OCI-LY1 (cell line): ENCODE results near the gene TGM5.

Experiments used
- H2AFZ ChIP-seq: fragments of 200-600 bp; sonication (generic), shearing (Covaris generic); 2 replicates; pipeline ENCODE4 v1.6.0; 2014; ENCODE audit warnings: antibody characterized with exemption, mild to moderate bottlenecking, low read length
- H3F3A ChIP-seq: fragments of 200-600 bp; sonication (generic), shearing (Covaris generic); 2 replicates; pipeline ENCODE4 v1.6.0; 2014; ENCODE audit warnings: mild to moderate bottlenecking, antibody characterized with exemption, low read length, moderate library complexity; ENCODE audit not compliant: insufficient read depth
- H3K27ac ChIP-seq: fragments of 200-600 bp; sonication (generic); 2 replicates; pipeline ENCODE4 v1.5.1; 2014; ENCODE audit warnings: low read length, mixed run types, mild to moderate bottlenecking, low read depth; ENCODE audit not compliant: poor library complexity, severe bottlenecking
- H3K27me3 ChIP-seq: fragments of 200-600 bp; sonication (generic); 2 replicates; pipeline ENCODE4 v1.6.0; 2014; ENCODE audit warnings: antibody characterized with exemption, mild to moderate bottlenecking, low read length, moderate library complexity; ENCODE audit not compliant: insufficient read depth
- H3K36me3 ChIP-seq: fragments of 200-600 bp; sonication (generic); 2 replicates; pipeline ENCODE4 v1.6.1; 2014; ENCODE audit warnings: mild to moderate bottlenecking, antibody characterized with exemption, low read length, moderate library complexity, mixed read lengths; ENCODE audit not compliant: insufficient read depth
- H3K4me1 ChIP-seq: fragments of 200-600 bp; sonication (generic); 2 replicates; pipeline ENCODE4 v1.5.1; 2014; ENCODE audit warnings: mild to moderate bottlenecking, low read length, moderate library complexity; ENCODE audit not compliant: insufficient read depth, severe bottlenecking
- H3K4me2 ChIP-seq: fragments of 200-600 bp; sonication (generic), shearing (Covaris generic); 2 replicates; pipeline ENCODE4 v1.6.1; 2014; ENCODE audit warnings: low read length
- H3K4me3 ChIP-seq: fragments of 200-600 bp; sonication (generic); 2 replicates; pipeline ENCODE4 v1.5.1; 2014; ENCODE audit warnings: low read length, low read depth, mild to moderate bottlenecking, mixed read lengths; ENCODE audit not compliant: poor library complexity, severe bottlenecking
- H3K79me2 ChIP-seq: fragments of 200-600 bp; shearing (Covaris generic); 2 replicates; pipeline ENCODE4 v1.6.1; 2016; ENCODE audit warnings: mixed run types, low read length, mixed read lengths; ENCODE audit not compliant: insufficient read depth
- H3K9ac ChIP-seq: fragments of 200-600 bp; sonication (generic), shearing (Covaris generic); 2 replicates; pipeline ENCODE4 v1.6.1; 2014; ENCODE audit warnings: mild to moderate bottlenecking, low read length, mixed read lengths
- H3K9me2 ChIP-seq: fragments of 200-600 bp; sonication (generic), shearing (Covaris generic); 2 replicates; pipeline ENCODE4 v1.6.1; 2014; ENCODE audit warnings: low read depth, mild to moderate bottlenecking, low read length, mixed read lengths
- H3K9me3 ChIP-seq: fragments of 200-600 bp; shearing (Covaris generic); 2 replicates; pipeline ENCODE4 v1.6.1; 2014; ENCODE audit warnings: low read length, mixed read lengths
- H4K20me1 ChIP-seq: fragments of 200-600 bp; sonication (generic), shearing (Covaris generic); 2 replicates; pipeline ENCODE4 v1.6.0; 2016; ENCODE audit warnings: mild to moderate bottlenecking, low read length; ENCODE audit not compliant: insufficient read depth
- EZH2 ChIP-seq: fragments of 200-600 bp; sonication (generic), shearing (Covaris generic); IDR thresholded peaks from 2 replicates; pipeline ENCODE4 v1.8.0; 2017; ENCODE audit warnings: borderline replicate concordance, mixed run types, mild to moderate bottlenecking, antibody characterized with exemption, low read length, moderate library complexity, mixed read lengths
- TF ChIP-seq, protein P1 (sequence below): fragments of 200-600 bp; sonication (generic), shearing (Covaris generic); IDR thresholded peaks from 2 replicates; pipeline ENCODE4 v1.5.1; 2017; ENCODE audit warnings: mild to moderate bottlenecking, antibody characterized with exemption, low read length, moderate library complexity, mixed read lengths

TGM5 gene

DNA sequence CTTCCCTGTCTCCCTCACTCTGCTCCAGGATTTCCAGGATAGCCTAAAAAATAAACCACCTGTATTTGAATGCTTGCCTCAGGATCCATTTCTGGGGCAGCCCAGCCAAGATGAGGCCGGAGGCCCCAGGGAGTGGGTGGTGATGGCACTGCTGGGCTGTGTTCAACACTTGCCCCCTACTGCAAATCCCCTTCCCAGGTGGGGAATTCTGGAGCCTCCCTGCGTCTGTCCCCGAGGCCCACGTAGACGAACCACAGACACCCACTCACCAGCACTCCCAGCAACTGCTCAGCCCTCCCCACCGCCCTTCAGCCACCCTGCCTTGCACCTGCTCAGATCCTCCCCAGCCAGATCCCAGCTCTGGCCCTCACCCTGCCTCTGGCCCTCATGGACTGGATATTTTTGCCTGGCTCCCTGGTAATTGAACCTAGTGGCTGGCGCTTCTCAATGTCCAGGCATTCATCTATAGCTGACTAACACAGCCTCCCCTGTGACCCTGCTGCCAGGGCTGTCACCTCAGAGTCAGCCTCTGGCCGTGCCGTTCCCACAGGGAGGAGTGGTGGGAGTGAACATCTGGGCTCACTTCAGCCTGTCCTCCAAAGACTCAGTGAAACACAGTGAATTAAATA lies 28.8 kb downstream of the TGM5 start:
- no peak overlapping the region for H3K27ac ChIP-seq
- H3K36me3 ChIP-seq, result no peaks in the 10 kb centered on the region
- no peaks in the 10 kb centered on the region for H4K20me1 ChIP-seq
- H3K9me2 ChIP-seq, result no peaks in the 10 kb centered on the region
- H2AFZ ChIP-seq, result no peak overlapping the region
- no peaks in the 10 kb centered on the region; the same call in 1 of the 2 replicates for H3K27me3 ChIP-seq
- H3F3A ChIP-seq, result no peaks in the 10 kb centered on the region
- no peaks in the 10 kb centered on the region for H3K9me3 ChIP-seq
- H3K79me2 ChIP-seq, result no peaks in the 10 kb centered on the region
- no peak overlapping the region for H3K4me2 ChIP-seq
- TF ChIP-seq, protein P1, sequence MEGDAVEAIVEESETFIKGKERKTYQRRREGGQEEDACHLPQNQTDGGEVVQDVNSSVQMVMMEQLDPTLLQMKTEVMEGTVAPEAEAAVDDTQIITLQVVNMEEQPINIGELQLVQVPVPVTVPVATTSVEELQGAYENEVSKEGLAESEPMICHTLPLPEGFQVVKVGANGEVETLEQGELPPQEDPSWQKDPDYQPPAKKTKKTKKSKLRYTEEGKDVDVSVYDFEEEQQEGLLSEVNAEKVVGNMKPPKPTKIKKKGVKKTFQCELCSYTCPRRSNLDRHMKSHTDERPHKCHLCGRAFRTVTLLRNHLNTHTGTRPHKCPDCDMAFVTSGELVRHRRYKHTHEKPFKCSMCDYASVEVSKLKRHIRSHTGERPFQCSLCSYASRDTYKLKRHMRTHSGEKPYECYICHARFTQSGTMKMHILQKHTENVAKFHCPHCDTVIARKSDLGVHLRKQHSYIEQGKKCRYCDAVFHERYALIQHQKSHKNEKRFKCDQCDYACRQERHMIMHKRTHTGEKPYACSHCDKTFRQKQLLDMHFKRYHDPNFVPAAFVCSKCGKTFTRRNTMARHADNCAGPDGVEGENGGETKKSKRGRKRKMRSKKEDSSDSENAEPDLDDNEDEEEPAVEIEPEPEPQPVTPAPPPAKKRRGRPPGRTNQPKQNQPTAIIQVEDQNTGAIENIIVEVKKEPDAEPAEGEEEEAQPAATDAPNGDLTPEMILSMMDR, result no peak
- no peak for TF ChIP-seq EZH2
- no peak overlapping the region for H3K4me3 ChIP-seq
- no peaks in the 10 kb centered on the region for H3K4me1 ChIP-seq
- H3K9ac ChIP-seq, result no peak overlapping the region

DNA sequence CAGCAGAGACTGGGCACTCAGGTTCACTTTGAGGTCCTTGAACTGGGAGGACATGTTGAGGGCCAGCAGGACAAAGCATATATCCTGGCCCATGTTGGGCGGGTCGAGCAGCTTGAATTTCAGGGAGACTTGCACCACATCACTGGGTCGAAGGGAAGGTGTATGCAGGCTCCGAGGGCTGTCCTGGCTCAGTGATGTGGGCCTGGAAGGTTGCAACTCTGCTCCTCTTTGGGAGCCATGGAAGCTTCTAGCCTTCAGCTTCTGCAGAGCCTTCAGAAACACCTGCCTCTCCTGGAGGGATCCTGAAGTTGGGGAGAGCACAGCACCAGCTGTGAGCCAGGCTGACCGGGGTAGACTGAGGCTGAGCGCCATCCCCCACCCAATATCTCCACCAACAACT lies 31.2 kb downstream of the TGM5 start:
- no peak overlapping the region for H3K9ac ChIP-seq
- TF ChIP-seq, protein P1, result no peak
- TF ChIP-seq EZH2, result no peak
- H3K9me2 ChIP-seq, result no peaks in the 10 kb centered on the region
- H4K20me1 ChIP-seq, result no peaks in the 10 kb centered on the region
- no peaks in the 10 kb centered on the region for H3K27me3 ChIP-seq
- no peaks in the 10 kb centered on the region for H3K36me3 ChIP-seq
- H3K27ac ChIP-seq, result no peak overlapping the region
- no peak overlapping the region for H2AFZ ChIP-seq
- no peaks in the 10 kb centered on the region for H3K79me2 ChIP-seq
- H3K4me3 ChIP-seq, result no peak overlapping the region
- no peaks in the 10 kb centered on the region for H3K4me1 ChIP-seq
- no peaks in the 10 kb centered on the region for H3F3A ChIP-seq
- no peak overlapping the region for H3K4me2 ChIP-seq
- H3K9me3 ChIP-seq, result no peaks in the 10 kb centered on the region

DNA sequence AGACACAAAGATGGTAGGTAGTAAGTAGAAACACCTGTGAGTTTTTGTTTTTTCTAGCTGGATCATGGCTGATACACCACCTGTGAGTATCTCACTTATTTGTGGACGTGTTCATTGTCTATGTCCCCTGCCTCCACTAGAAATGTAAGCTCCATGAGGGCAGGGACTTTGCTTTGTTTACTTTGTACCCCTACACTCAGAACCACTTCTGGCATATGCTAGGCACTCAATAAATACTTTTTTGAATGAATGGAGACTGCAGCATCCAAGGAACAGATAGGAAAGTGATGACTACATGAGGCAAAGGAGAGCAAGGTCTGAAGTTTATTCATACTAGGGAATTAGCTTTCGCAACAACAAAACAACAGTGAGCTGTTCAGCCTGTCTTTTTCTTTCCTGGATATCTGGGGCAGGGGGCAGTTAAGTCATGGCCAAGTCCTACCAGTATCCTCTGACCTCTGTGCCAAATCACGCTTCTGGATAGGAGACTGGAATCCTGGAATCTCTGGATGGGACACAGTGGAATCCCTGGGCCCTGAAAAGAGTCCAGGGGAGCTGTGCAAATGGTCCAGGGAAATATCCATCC lies 34.3 kb downstream of the TGM5 start:
- Histone ChIP-seq H3K27me3 (no peaks in the 10 kb centered on the region), H3K9me2 (no peaks in the 10 kb centered on the region), H3K79me2 (no peaks in the 10 kb centered on the region), H3K4me2 (no peak overlapping the region), H3K4me3 (no peak overlapping the region), H2AFZ (no peak overlapping the region), H3K4me1 (no peaks in the 10 kb centered on the region), H3K9ac (no peak overlapping the region), H4K20me1 (no peaks in the 10 kb centered on the region), H3K9me3 (no peaks in the 10 kb centered on the region), H3K36me3 (no peaks in the 10 kb centered on the region), H3F3A (no peaks in the 10 kb centered on the region), H3K27ac (no peak overlapping the region)
- TF ChIP-seq EZH2, result no peak
- TF ChIP-seq, protein P1, result no peak
